ENCODE measurements around the gene KLHL14.

Gene KLHL14

DNA sequence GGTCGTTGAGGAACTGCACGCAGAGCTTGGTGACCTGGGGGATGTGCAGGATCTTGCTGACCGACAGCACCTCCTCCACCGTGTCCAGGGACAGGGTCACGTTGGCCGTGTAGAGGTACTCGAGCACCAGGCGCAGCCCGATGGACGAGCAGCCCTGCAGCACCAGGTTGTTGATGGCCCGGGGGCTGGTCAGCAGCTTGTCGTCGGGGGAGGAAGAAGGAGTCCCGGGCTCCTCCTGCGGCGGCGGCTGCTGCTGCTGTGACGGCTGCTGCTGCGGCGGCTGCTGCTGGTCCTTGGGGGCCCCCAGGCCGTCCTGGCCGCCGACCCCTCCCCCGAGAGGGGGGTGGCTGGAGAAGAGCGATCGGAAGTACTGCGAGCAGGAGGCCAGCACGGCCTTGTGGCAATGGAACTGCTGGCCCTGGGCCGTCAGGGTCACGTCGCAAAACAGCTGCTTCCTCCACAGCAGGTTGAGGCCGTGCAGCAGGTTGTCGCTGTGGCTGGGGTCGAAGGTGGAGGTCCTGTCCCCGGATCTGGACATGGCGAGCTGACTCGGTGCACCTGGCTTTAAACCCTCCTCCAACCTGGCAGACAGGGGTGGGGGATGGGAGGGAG is 2.7 kb downstream of the KLHL14 start:
- DNase-seq (ENCODE audit: low read depth) = no peak

DNA sequence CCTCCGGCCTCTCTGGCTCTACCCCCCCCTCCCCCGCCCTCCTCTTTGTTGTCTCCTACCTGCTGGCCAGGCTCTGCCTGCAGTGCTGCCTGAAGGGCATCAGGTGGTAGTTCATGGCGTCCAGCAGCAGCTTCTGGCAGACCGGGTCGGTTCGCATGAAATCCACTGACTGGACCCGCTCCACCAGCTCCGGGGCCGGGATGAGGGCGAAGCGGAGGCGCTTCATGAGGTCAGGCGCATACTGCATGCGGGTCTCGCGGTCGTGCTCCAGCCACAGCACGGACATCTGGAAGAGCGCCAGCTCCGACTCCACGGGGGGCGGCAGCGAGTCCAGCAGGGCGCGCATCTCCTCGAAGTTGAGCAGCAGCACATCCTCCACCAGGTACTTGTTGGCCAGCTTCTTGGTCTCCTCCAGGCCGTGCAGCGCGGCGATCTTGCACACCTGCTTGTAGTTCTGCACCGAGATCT is 3.2 kb downstream of the KLHL14 start:
- DNase-seq (ENCODE audit: low read depth) = no peak

DNA sequence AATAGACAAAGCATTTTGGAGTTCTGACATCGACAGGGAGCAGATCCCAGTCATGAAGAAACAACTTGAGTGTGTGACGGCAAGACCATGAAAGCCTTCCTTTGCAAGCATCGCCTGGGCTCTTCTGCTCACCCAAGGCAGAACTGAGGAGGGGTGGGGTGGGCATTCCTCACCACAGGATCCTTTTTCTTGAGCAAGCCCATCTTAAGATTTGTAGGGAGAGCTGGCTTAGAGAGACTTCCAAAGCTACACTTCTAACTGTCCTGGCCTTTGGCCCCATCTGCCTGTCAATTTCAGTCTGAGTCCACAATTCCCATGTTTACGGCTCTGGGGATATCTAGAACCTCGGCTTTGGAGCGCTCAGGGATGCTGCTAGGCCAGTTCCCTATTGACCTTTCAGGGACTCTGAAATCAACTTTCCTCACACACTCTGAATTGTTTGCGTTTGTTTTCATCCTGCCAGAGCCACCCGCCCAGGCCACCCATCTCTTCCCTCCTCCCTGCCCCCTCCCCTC is 3.7 kb downstream of the KLHL14 start:
- no peak for DNase-seq (ENCODE audit: low read depth)

DNA sequence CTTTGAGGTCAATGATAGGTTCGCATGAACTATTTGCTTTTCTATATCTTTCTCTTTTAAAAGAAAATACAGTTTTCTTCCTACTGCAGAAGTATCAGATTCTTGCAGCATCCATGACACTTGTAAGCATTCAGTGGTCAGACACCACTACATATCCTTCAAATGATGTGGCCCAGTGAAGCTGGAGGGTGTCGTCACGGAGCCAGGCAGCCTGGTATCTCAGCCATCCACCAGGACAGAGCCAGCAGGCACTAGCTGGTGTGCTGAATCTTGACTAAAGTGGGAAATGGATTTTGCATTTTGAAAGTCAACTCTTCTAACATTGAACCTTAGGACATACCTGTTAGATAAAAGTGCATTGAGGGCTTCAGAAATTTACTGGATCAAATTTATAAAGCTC is 5.4 kb downstream of the KLHL14 start:
- no peak for DNase-seq (ENCODE audit: low read depth)

DNA sequence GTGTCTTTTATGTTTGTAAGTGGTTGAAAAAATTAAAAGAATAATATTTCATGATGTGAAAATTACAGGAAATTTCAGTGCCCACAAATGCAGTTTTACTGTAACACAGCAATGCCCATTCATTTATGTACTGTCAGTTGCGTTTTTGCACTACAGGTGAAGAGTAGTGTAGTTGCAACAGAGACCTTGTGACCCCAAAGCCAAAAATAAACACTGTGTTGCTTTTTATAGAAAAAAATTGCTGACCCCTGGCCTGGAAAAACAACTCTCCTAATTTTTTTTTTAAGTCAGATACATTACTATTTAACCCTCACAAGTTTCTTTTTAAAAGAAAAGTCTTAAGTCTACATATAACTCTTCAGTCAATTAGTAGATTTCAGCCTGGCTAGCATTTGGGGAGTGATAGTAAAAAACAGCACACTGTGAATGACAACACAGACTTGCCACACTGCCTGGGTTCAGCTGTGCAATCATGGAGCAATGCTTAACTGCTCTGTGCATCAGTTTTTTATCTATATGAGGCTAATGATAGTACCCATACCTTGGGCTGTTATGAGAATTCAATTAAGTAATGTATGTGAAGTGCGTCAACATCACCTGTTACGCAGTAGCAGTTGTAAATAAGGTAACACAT is 8.1 kb downstream of the KLHL14 start:
- DNase-seq (ENCODE audit: low read depth) = no peak

DNA sequence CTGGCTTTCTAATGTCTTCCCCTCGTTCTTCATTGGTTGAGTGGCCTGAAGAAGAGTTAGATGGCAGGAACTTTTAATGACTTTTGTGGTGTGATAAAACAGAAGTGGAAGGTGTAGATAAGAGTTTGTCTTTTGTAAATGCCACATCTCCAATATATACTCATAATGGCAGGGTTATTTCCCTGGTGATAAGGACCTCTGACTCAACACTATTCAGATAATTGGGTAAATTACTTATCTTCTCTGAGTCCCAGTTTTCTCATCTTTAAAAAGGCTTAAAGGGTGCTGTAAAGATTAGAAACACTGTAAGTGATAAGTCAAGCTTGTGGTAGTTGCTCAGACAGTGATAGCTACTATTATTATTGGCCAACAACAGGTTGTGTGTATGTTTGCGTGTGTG is 9.5 kb downstream of the KLHL14 start:
- DNase-seq (ENCODE audit: low read depth) = no peak

DNA sequence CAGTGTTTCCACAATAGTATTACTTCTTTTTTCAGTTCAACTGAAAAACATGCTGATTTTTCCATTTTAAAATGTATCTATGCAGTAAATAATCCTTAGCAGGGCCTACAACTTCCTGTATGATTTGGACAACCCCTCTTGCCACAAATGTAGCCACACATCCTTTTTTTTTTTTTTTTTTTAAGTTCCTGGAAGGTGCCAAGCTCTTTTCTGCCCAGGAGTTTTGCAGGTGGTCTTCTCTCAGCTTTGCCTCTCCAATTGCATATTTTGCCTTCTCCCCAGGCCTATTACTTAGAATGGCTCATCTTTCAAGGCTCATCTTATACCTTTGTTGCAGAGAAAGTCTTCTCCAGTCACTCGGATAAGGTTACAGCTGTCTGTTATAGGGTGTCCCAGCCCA is 11.6 kb downstream of the KLHL14 start:
- no peak for DNase-seq (ENCODE audit: low read depth)

DNA sequence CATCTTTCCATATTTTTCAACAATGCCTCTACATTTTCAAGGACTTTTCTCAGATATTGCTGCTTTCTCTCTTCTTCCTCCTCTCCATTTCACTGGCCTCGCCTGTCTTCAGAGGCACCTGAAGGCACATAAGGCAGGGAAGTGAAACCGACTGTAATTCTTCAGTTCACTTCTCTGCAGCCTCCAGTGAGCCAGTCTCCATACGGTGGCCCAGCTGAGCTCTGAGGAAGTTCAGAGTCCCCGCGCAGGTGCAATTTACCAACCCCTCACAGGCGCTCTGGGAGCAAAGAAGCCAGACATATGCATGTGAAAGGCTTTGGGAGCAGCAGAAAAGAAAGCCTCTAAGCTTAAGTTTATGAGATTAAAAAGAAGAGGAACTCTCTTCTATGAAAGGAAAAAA is 12.4 kb downstream of the KLHL14 start:
- no peak for DNase-seq (ENCODE audit: low read depth)

DNA sequence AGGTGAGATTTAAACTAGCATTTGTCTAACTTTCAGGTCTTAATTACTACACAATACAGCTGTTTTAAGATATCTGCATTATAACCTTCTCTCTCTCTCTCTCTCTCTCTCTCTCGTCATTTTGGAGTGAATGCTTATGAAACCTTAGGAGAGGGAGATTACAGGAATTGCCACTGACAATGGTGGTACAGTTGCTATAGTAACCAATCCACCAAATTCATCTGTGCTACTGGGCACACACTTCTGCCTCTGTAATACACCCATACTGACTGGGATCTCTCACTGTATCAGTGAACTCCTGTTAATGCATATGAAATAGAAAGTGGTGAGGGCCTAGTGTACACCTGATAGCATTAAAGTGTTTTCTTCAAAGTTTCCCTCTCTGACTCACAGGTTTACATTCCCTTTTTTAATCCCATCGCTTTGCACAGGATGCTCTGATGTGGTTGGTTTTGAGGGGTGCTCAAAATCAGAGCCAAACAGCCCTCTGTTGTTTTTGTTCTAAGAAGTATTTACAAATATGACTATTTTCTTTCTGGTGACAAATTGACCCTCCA is 13.1 kb downstream of the KLHL14 start:
- DNase-seq (ENCODE audit: low read depth) = no peak

DNA sequence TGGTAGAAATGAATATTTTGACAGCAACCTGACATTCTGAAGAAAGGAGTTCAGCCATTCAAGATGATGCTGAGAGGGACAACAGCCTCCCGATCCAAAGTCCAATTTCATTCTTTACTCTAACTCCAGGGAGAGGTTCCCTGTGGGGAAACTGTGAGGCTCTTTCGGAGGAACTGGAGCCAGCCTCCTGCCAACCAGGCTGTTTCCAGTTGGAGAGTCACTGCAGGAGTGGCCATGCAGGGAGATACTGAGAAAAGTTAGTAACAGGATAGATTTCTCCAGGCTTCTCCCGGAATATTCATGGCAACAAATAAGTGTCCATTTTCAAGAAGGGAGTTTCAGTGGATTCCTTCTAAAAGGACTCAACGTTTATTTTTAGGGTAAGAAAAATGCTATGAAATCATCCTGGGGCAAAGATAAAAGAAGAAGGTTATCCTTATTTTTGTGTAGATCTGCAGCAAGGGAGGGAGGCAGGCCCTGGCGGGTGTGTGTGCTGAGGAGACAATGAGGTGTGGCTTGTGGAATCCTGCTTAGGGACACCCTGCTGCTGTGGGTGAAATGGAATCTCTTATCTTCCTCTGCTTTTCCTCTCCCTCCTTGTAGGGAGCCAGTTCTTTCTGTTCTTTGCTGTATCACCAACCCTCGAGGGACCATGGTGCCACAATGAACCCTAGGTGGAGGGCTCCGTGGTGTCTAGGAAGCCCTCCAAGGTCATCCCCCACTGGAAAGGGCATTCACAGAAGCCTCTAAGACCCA is 18.1 kb downstream of the KLHL14 start:
- DNase-seq (ENCODE audit: low read depth) = no peak

DNA sequence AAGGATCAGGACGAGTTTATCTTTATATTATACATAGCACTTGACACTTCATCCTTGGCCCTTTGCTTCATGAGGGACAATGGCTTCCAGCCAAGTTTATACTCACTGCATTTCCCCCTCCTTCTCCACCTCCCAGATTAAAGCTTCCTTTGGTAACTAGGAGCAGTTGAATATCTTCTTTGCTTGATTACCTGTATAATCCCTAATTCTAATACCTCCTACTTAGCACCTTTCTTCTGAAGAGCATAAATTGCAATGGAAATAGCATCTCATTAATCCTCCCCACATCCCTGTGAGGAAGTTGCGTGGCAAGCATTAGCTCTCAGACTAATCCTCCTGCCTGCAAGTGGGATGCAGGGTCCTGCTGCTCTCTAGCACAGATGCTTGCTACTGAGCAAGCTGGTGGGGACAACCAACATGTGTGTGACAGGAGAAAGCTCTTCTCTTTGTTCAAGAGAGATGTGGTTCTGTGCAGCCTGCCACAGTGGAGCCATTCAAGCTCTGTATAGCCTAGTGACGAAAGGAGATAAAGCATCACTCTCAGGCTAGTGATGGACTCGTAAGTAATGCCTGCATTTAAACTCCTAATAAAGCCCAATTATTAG is 19.1 kb downstream of the KLHL14 start:
- no peak for DNase-seq (ENCODE audit: low read depth)

DNA sequence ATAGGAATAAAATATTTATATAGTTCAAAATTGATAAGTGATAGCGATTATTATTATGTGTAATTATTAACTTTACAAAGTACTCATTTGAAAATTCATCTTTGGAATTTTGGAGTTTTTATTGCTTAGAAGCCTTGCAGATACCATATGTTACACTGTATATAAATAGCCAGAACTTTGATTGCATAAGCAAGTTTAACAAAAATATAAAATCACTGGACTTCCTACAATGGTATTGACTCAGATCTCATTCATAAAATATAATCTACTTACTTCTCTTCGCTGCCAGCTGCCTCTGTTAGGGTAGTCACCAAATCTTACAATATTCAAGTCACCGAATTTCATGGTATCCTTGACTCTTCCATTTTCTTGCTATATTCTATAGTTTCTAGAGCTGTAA is 22.5 kb downstream of the KLHL14 start:
- no peak for DNase-seq (ENCODE audit: low read depth)

DNA sequence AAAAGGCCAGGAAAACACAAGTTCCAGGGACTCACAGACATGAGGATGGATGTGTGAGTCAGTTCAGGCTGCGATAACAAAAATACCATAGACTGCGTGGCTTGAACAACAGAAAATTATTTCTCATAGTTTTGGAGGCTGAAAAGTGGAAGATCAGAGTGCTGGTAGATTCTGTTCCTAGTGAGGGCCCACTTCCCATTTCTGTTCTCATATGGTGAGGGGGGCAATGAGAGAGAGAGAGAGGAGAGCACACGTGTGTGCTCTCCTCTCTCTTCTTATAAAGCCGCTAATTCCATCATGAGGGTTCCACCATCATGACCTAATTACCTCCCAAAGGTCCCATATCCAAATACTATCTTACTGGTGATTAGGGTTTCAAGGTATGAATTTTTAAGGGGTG is 23.0 kb downstream of the KLHL14 start:
- no peak for DNase-seq (ENCODE audit: low read depth)

DNA sequence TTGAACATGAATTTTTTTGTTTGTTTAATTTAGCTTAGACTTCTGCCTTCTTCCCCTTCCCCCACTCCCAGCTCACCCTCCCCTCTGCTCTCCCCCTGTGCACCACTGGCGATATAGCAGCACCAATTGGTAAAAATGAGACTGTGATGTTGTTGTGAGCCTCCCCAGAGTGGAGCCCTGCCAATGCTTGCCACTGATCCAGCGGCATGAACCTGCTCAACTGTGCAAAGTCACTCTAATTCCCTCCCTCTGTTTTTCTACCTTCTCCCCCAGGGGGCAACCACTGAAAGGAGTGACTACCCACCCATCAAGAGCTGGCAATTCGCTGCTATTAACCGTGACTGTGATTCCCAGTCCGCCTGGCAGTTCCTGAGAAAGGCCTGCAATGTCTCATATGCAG is 30.2 kb downstream of the KLHL14 start:
- no peak for DNase-seq (ENCODE audit: low read depth)

DNA sequence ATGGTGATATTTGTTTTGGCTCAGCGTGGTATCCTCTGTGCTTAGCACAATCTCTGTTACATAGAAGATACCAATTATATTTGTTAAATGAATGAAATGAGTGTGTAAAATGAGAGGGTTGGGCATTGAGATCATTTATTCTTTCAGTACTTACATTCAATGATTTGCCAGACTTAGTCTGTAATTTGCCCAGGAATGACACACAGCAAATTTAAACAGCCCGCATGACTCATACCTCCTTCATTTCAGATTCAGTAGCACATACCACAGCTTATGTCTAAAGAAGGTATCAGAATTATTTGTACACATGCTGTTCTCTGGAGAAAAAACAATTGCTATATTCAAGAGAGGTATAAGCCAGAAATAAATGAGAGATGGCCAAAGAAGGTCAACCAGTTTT is 37.0 kb downstream of the KLHL14 start:
- DNase-seq (ENCODE audit: low read depth) = no peak

DNA sequence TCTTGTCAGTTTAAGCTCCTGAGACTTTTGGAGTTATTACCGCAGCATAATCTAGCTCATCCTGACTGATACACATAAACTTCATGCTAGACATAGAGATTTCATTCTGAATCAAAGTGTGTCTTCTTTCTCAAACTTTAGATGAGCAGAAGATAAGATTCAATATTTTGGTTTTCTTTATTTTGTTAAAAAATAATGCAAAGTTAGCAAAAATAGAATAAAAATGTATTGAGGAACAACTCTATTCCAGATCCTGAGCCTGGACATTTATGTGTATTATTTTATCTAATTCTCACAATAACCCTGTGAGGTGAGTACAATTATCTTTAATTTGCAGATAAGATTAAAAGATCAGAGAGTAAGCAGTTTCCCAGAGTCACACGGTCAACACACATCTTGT is 38.4 kb downstream of the KLHL14 start:
- DNase-seq (ENCODE audit: low read depth) = no peak

DNA sequence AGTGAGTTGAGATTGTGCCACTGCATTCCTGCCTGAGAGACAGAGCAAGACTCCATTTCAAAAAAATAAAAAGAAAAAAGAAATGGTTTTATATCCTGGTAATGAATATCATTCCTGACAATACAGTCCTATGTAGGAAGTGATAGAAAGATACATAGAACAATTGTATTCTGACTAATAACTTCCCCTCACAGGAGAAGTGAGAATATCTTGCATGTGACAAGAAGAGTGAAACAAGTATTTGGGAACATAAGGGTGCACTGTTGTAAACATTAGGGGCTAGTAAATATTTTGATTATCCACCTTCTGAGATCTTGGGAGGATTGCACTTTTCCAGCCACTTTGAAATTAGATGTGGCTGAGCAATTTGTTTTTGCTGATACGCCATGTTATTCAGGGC is 40.7 kb downstream of the KLHL14 start:
- DNase-seq (ENCODE audit: low read depth) = no peak

DNA sequence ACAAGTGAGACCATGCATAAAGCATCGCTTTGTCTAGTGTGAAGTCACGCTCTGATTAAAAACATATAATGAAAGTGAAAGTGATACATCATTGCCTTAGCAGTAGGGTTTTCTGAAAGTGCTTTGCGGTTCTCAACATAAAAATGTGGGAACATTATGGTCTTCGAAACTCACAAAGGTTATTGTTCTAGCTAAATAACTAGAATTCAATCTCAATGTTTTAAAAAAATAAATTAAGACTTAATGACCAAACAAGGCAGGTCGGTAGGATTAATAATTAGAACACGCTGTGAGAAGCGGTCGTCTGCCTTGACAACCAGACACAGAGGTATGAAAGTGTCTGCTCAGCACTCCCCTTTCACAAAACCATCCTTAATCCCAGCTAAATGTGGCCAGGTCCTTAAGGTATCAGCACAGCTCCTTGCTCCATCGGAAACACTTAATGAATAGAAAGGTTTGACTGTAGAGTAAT is 42.2 kb downstream of the KLHL14 start:
- DNase-seq (ENCODE audit: low read depth) = no peak

DNA sequence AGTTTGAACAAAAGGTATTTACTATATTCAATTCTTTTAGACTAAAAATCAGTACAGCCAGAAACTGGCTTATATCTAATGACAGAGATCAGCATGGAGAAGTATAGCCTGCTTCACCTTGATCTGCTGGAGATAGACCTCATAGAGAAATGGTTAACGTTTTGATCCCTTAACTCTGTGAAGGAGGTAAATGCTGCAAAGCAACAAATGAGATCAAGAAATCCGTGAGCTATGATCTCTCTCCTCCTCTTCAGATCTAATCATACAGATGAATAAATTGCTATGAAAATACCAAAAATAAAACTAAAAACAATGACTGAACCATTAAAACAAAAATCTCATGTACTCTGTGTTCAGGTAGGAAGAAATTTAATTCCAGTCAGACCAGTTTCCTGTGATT is 42.8 kb downstream of the KLHL14 start:
- DNase-seq (ENCODE audit: low read depth) = no peak

DNA sequence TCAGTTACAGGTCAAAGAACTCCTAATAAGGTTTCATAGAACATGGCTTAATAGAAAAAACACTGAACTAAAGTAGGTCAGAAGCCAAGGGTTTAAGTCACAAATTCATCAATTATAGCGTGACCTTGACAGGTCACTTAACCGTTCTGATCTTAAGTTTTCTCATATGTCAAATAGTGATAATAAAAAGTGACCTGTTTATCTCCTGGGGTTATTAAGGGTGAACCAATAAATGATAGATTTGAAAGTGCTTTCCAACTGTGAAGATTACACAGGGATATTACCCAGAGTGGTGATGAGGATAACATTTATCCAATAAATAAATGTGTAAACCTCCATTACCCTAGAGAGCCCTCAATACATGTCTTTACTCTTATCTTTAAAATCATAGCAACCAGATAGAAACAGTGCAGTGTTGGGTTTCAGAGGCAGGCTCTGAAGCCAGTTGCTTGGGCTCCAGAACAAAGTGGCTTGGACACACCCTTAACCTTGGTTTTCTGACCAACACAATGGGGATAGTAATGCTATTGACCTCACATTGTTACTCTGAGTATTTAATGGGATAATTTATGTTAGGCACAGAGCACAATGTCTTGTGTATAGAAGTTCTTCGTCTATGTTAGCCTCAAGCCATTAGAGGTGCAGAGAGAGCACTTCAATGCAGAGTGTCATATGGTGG is 48.6 kb downstream of the KLHL14 start:
- no peak for DNase-seq (ENCODE audit: low read depth)

DNA sequence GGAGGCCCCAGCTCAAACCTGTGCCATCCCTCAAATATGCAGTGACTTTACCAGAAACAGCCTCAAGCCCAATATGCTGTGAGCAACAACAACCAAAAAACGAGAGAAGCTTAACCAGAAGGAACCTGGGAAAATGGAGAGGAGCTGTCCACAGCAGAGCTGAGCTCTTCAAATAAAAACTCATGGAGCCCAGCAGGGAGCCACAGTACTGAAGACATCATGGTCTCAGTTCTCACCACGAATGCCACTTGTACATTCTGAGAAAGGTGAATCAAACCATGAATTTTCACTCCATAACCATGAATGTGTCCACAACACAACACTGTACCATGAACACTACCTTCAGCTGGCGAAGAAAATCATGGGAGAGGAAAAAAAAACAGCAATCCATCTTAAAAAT is 50.5 kb downstream of the KLHL14 start:
- no peak for DNase-seq (ENCODE audit: low read depth)

DNA sequence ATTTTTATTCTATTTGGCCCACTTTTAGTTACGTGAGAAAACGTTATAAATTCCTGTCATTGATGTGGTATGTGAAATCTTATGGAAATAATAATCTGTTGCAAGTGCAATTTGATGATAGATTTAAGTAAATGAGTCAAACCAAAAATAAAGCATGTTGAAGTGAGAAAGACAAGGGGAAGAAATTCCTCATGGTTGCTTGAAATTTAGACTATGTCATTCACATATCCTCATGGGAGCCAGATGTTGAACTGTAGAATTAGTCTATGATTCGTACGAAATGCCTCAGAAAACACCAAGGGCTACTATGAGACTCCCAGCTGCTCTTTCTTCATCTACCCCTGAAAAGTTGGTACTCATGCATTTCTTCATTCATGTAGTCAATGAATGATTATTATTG is 55.7 kb downstream of the KLHL14 start:
- DNase-seq (ENCODE audit: low read depth) = no peak
